Stimulated activated CD8-positive, alpha-beta memory T cell treated with anti-CD3 and anti-CD28 coated beads, Interleukin-4, amount 100 ng/mL, for 1 hour (primary cell): ENCODE data around the gene ALPP.
"Not testable (repeated sequence)": the region's sequence is repeated elsewhere in the genome, so short reads cannot be mapped to it uniquely, and the experiment has no call there.

Experiments
- DNase-seq, 2 donors: peaks; one replicate each; pipeline ENCODE4 v3.0.0-alpha.2; 2020; ENCODE audit warnings: low read depth in 2 of 2, low spot score in 1 of 2

ALPP gene

GRCh38 chr2:232405943-232406510 lies 27.5 kb downstream of the ALPP start:
- no peak for DNase-seq

GRCh38 chr2:232406556-232407310 lies 28.2 kb downstream of the ALPP start, which contains the start of gene ALPG:
ALPG (plus strand) TSS chr2:232406844; CDS start chr2:232406895, 51 bp downstream.
- DNase-seq: no peak

- DNase-seq: not testable (repeated sequence)
These were observed 29.0 kb downstream of the ALPP start for GRCh38 chr2:232407428-232408150.

- DNase-seq: not testable (repeated sequence)
These were observed 29.7 kb downstream of the ALPP start for GRCh38 chr2:232408269-232408668.

GRCh38 chr2:232409617-232410016 lies 31.1 kb downstream of the ALPP start:
- DNase-seq: not testable (repeated sequence)

- DNase-seq: no peak
These were observed 31.8 kb downstream of the ALPP start for GRCh38 chr2:232410238-232410900.

GRCh38 chr2:232411901-232412629 lies 33.5 kb downstream of the ALPP start:
- DNase-seq: no peak

GRCh38 chr2:232412986-232413385 lies 34.4 kb downstream of the ALPP start:
- no peak for DNase-seq

GRCh38 chr2:232415138-232415690 lies 36.7 kb downstream of the ALPP start:
- DNase-seq: no peak

GRCh38 chr2:232415736-232416520 lies 37.4 kb downstream of the ALPP start:
- DNase-seq: no peak

- DNase-seq: no peak
These were observed 38.2 kb downstream of the ALPP start for GRCh38 chr2:232416521-232417470.

- DNase-seq: no peak
These were observed 38.9 kb downstream of the ALPP start for GRCh38 chr2:232417489-232417888.

GRCh38 chr2:232418056-232418455 lies 39.5 kb downstream of the ALPP start:
- DNase-seq: no peak

GRCh38 chr2:232418466-232419244 lies 40.1 kb downstream of the ALPP start:
- DNase-seq: no peak

- DNase-seq: no peak
These were observed 40.9 kb downstream of the ALPP start for GRCh38 chr2:232419245-232420072.

- no peak for DNase-seq
These were observed 41.5 kb downstream of the ALPP start for GRCh38 chr2:232420073-232420454.
